Effector CD4-positive, alpha-beta T cell (primary cell): ENCODE measurements around the gene PGM1.

Experiments
- DNase-seq: peaks from one replicate; pipeline ENCODE4 v3.0.0-alpha.2; 2020

Gene PGM1

GRCh38 chr1:63635681-63636080, 42.5 kb downstream of the PGM1 start:
- no peak for DNase-seq

GRCh38 chr1:63636192-63637105, 43.2 kb downstream of the PGM1 start:
- DNase-seq, result no peak

GRCh38 chr1:63638471-63638870, 45.3 kb downstream of the PGM1 start:
- no peak for DNase-seq

GRCh38 chr1:63638875-63639274, 45.7 kb downstream of the PGM1 start:
- no peak for DNase-seq

GRCh38 chr1:63640633-63641567, 47.7 kb downstream of the PGM1 start:
- no peak for DNase-seq

GRCh38 chr1:63641615-63642014, 48.4 kb downstream of the PGM1 start:
- DNase-seq, result no peak

GRCh38 chr1:63642901-63643300, 49.7 kb downstream of the PGM1 start:
- no peak for DNase-seq

GRCh38 chr1:63643517-63643916, 50.3 kb downstream of the PGM1 start:
- DNase-seq, result no peak

- no peak for DNase-seq
These were observed 50.7 kb downstream of the PGM1 start for GRCh38 chr1:63643926-63644325.

- DNase-seq, result no peak
These were observed 52.1 kb downstream of the PGM1 start for GRCh38 chr1:63645317-63645716.

- DNase-seq, result no peak
These were observed 55.5 kb downstream of the PGM1 start for GRCh38 chr1:63648689-63649088.

GRCh38 chr1:63651161-63651701, 58.0 kb downstream of the PGM1 start:
- peak; percentile 27 for DNase-seq

GRCh38 chr1:63653976-63654375, 60.8 kb downstream of the PGM1 start:
- DNase-seq, result no peak

GRCh38 chr1:63659448-63659847, 66.2 kb downstream of the PGM1 start:
- no peak for DNase-seq

- DNase-seq, result no peak
These were observed 69.0 kb downstream of the PGM1 start for GRCh38 chr1:63662056-63662836.

- DNase-seq, result no peak
These were observed 69.6 kb downstream of the PGM1 start for GRCh38 chr1:63662841-63663240.

- no peak for DNase-seq
These were observed 70.1 kb downstream of the PGM1 start for GRCh38 chr1:63663301-63663700.

GRCh38 chr1:63663873-63664272, 70.7 kb downstream of the PGM1 start:
- no peak for DNase-seq

GRCh38 chr1:63664742-63665141, 71.5 kb downstream of the PGM1 start:
- DNase-seq, result no peak

GRCh38 chr1:63665410-63665809, 72.2 kb downstream of the PGM1 start:
- no peak for DNase-seq

- no peak for DNase-seq
These were observed 72.6 kb downstream of the PGM1 start for GRCh38 chr1:63665824-63666223.

GRCh38 chr1:63668298-63668697, 75.1 kb downstream of the PGM1 start:
- DNase-seq, result no peak
